HEK293T (cell line): ENCODE measurements around the gene SLFN5.
"Not testable (repeated sequence)": the region's sequence is repeated elsewhere in the genome, so short reads cannot be mapped to it uniquely, and the experiment has no call there.

Experiments
- ARNT ChIP-seq: fragments of 450-650 bp; IDR thresholded peaks from 2 replicates; pipeline ENCODE4 v1.6.1; 2017; ENCODE audit warnings: mild to moderate bottlenecking
- BHLHE40 ChIP-seq: fragments of 450-650 bp; IDR thresholded peaks from 2 replicates; pipeline ENCODE4 v1.6.1; 2016; ENCODE audit warnings: mild to moderate bottlenecking, moderate library complexity, borderline replicate concordance
- FOXK2 ChIP-seq: fragments of 450-650 bp; IDR thresholded peaks from 2 replicates; pipeline ENCODE4 v1.6.1; 2016; ENCODE audit warnings: mild to moderate bottlenecking
- FOXM1 ChIP-seq: fragments of 450-650 bp; IDR thresholded peaks from 2 replicates; pipeline ENCODE4 v1.6.1; 2017; ENCODE audit warnings: mild to moderate bottlenecking, borderline replicate concordance
- L3MBTL2 ChIP-seq: fragments of 450-650 bp; conservative IDR thresholded peaks from 2 replicates; pipeline ENCODE4 v1.6.1; 2016; ENCODE audit warnings: mild to moderate bottlenecking
- SP1 ChIP-seq: fragments of 450-650 bp; IDR thresholded peaks from 2 replicates; pipeline ENCODE4 v1.6.1; 2017
- SUZ12 ChIP-seq: fragments of 450-650 bp; IDR thresholded peaks from 2 replicates; pipeline ENCODE4 v1.6.1; 2016; ENCODE audit warnings: mild to moderate bottlenecking
- TARDBP ChIP-seq: fragments of 450-650 bp; IDR thresholded peaks from 2 replicates; pipeline ENCODE4 v1.6.1; 2016

GRCh38 chr17:35234315-35234714, 8.6 kb upstream of the SLFN5 start:
- not testable (repeated sequence) for TF ChIP-seq FOXK2, TARDBP, SP1, ARNT, BHLHE40, L3MBTL2, FOXM1, SUZ12
